Neural cell (in vitro differentiated cells): ENCODE results near the gene THOC1. TPM values are rescaled to one million over a fixed set of nuclear protein-coding genes. Genes with fewer than 3 reads are reported as not detected.

Source experiments
- H2AFZ ChIP-seq: fragments of 200-600, 300-800 bp; sonication (generic), shearing (Covaris generic); 2 replicates; pipeline ENCODE4 v1.6.0; 2014; ENCODE audit warnings: low read depth, mild to moderate bottlenecking, antibody characterized with exemption, low read length, moderate library complexity
- H3F3A ChIP-seq: fragments of 200-600 bp; shearing (Covaris generic); 2 replicates; pipeline ENCODE4 v1.6.1; 2016; ENCODE audit warnings: mild to moderate bottlenecking, moderate library complexity, mixed read lengths, antibody characterized with exemption, low read length; ENCODE audit not compliant: insufficient read depth, poor library complexity, severe bottlenecking
- H3K27ac ChIP-seq: fragments of 200-600, 300-800 bp; sonication (generic), shearing (Covaris generic); 2 replicates; pipeline ENCODE4 v1.5.1; 2014; ENCODE audit warnings: mild to moderate bottlenecking, low read length, moderate library complexity
- H3K27me3 ChIP-seq: fragments of 300-800, 200-600 bp; sonication (generic), shearing (Covaris generic); 2 replicates; pipeline ENCODE4 v1.6.0; 2014; ENCODE audit warnings: mild to moderate bottlenecking, low read depth, low read length, moderate library complexity; ENCODE audit not compliant: insufficient read depth
- H3K36me3 ChIP-seq: fragments of 300-800, 200-600 bp; sonication (generic), shearing (Covaris generic); 2 replicates; pipeline ENCODE4 v1.5.1; 2014; ENCODE audit warnings: mild to moderate bottlenecking, antibody characterized with exemption, low read length, moderate library complexity; ENCODE audit not compliant: insufficient read depth
- H3K4me2 ChIP-seq: fragments of 300-800, 200-600 bp; sonication (generic), shearing (Covaris generic); 2 replicates; pipeline ENCODE4 v1.6.0; 2014; ENCODE audit warnings: mild to moderate bottlenecking, low read length
- H3K4me3 ChIP-seq: fragments of 300-800, 200-600 bp; sonication (generic), shearing (Covaris generic); 2 replicates; pipeline ENCODE4 v1.5.1; 2014; ENCODE audit warnings: mild to moderate bottlenecking, low read length, moderate library complexity
- H3K79me2 ChIP-seq: fragments of 200-600 bp; shearing (Covaris generic); replicated peaks from 2 replicates; pipeline ENCODE4 v1.6.0; 2014; ENCODE audit warnings: mild to moderate bottlenecking, low read length, moderate library complexity; ENCODE audit not compliant: insufficient read depth
- H3K9ac ChIP-seq: fragments of 300-800, 200-600 bp; sonication (generic), shearing (Covaris generic); 2 replicates; pipeline ENCODE4 v1.6.1; 2016; ENCODE audit warnings: mild to moderate bottlenecking, low read length, mixed read lengths
- H3K9me2 ChIP-seq: fragments of 200-600 bp; shearing (Covaris generic); 2 replicates; pipeline ENCODE4 v1.6.1; 2016; ENCODE audit warnings: mild to moderate bottlenecking, low read length, mixed read lengths; ENCODE audit not compliant: insufficient read depth
- H3K9me3 ChIP-seq: fragments of 200-600, 300-800 bp; sonication (generic), shearing (Covaris generic); 2 replicates; pipeline ENCODE4 v1.6.1; 2016; ENCODE audit warnings: mild to moderate bottlenecking, mixed run types, low read length, moderate library complexity, mixed read lengths
- H4K20me1 ChIP-seq: fragments of 200-600 bp; shearing (Covaris generic); 2 replicates; pipeline ENCODE4 v1.6.1; 2016; ENCODE audit warnings: mild to moderate bottlenecking, mixed run types; ENCODE audit not compliant: insufficient read depth
- CTCF ChIP-seq: fragments of 450-650 bp; IDR thresholded peaks from 2 replicates; pipeline ENCODE4 v1.5.1; 2014; ENCODE audit warnings: antibody characterized with exemption, mild to moderate bottlenecking, moderate library complexity; ENCODE audit not compliant: poor library complexity, severe bottlenecking
- EP300 ChIP-seq: fragments of 450-650 bp; conservative IDR thresholded peaks from 2 replicates; pipeline ENCODE4 v1.6.1; 2014; ENCODE audit warnings: antibody characterized with exemption, mild to moderate bottlenecking, moderate library complexity; ENCODE audit not compliant: poor library complexity, severe bottlenecking
- EZH2 ChIP-seq: fragments of 200-600, 300-800 bp; shearing (Covaris generic), sonication (generic); IDR thresholded peaks from 2 replicates; pipeline ENCODE4 v1.6.1; 2014; ENCODE audit warnings: antibody characterized with exemption, low read length, borderline replicate concordance, mild to moderate bottlenecking; ENCODE audit not compliant: insufficient read depth, poor library complexity, severe bottlenecking
- MXI1 ChIP-seq: fragments of 450-650 bp; conservative IDR thresholded peaks from 2 replicates; pipeline ENCODE4 v1.6.1; 2014; ENCODE audit warnings: antibody characterized with exemption, mild to moderate bottlenecking; ENCODE audit not compliant: poor library complexity, severe bottlenecking
- POLR2AphosphoS5 ChIP-seq: IDR thresholded peaks from 2 replicates; pipeline ENCODE4 v1.6.1; 2012
- RAD21 ChIP-seq: fragments of 450-650 bp; conservative IDR thresholded peaks from 2 replicates; pipeline ENCODE4 v1.6.1; 2014; ENCODE audit warnings: antibody characterized with exemption, mild to moderate bottlenecking, moderate library complexity
- REST ChIP-seq: IDR thresholded peaks from 2 replicates; pipeline ENCODE4 v1.6.1; 2012; ENCODE audit warnings: borderline replicate concordance
- SMC3 ChIP-seq: fragments of 450-650 bp; conservative IDR thresholded peaks from 2 replicates; pipeline ENCODE4 v1.6.1; 2014; ENCODE audit warnings: antibody characterized with exemption, mild to moderate bottlenecking, moderate library complexity; ENCODE audit not compliant: poor library complexity
- TAF1 ChIP-seq: IDR thresholded peaks from 2 replicates; pipeline ENCODE4 v1.6.1; 2012; ENCODE audit warnings: low read depth
- polyA plus RNA-seq: library from polyadenylated mRNA; depleted of rRNA; stranded (reverse); fragments of >200 nt; gene quantifications from 2 replicates; pipeline ENCODE4 v1.2.3, GENCODE V29; 2014

Gene THOC1
- polyA plus RNA-seq, 1 donor from 2014 or later = 168 TPM

GRCh38 chr18:240175-240574 lies 27.7 kb downstream of the THOC1 start:
- Histone ChIP-seq H3K9me2 (no peaks in the 10 kb centered on the region), H3K4me3 (no peak overlapping the region), H3K9ac (no peak overlapping the region), H2AFZ (no peak overlapping the region), H4K20me1 (no peaks in the 10 kb centered on the region), H3K36me3 (no peaks in the 10 kb centered on the region), H3K27me3 (no peaks in the 10 kb centered on the region), H3K9me3 (no peaks in the 10 kb centered on the region), H3K27ac (no peak overlapping the region), H3K4me2 (no peak overlapping the region), H3K79me2 (no peaks in the 10 kb centered on the region), H3F3A (no peaks in the 10 kb centered on the region)
- TF ChIP-seq CTCF = no peak
- no peak for TF ChIP-seq SMC3
- no peak for TF ChIP-seq EZH2
- no peak for TF ChIP-seq REST
- TF ChIP-seq MXI1 = no peak
- no peak for TF ChIP-seq RAD21
- no peak for TF ChIP-seq POLR2AphosphoS5
- TF ChIP-seq TAF1 = no peak
- no peak for TF ChIP-seq EP300

- peaks cover 4% of the 10 kb centered on the region for H3K36me3 ChIP-seq
- H3K9me2 ChIP-seq = no peaks in the 10 kb centered on the region
- H3K4me3 ChIP-seq = no peak overlapping the region
- no peak overlapping the region for H2AFZ ChIP-seq
- no peaks in the 10 kb centered on the region for H3K27me3 ChIP-seq
- H3F3A ChIP-seq = no peaks in the 10 kb centered on the region
- H3K9me3 ChIP-seq = no peaks in the 10 kb centered on the region
- H3K4me2 ChIP-seq = no peak overlapping the region
- H4K20me1 ChIP-seq = no peaks in the 10 kb centered on the region
- H3K79me2 ChIP-seq = no peaks in the 10 kb centered on the region
- no peak overlapping the region for H3K9ac ChIP-seq
- no peak overlapping the region for H3K27ac ChIP-seq
- TF ChIP-seq EZH2 (no peak), CTCF (no peak), EP300 (no peak), RAD21 (no peak), REST (no peak), POLR2AphosphoS5 (no peak), TAF1 (no peak), MXI1 (no peak), SMC3 (no peak)
Observed at GRCh38 chr18:231563-231962, 36.3 kb downstream of the THOC1 start.
